Ovary (tissue), 9 donors: ENCODE data around the gene TMPRSS3. TPM values are rescaled to one million over a fixed set of nuclear protein-coding genes. Genes with fewer than 3 reads are reported as not detected.

Experiments used
- DNase-seq, 5 donors: peaks; one replicate each; pipeline ENCODE4 v3.0.0-alpha.2; 2019 to 2020
- H3K27ac ChIP-seq, 2 donors: fragments of 200-600 bp; one replicate each; pipeline versions ENCODE4 v1.5.1 to v1.8.0; 2019 to 2022
- H3K27me3 ChIP-seq: fragments of 200-600 bp; one replicate; pipeline ENCODE4 v1.8.0; 2022
- H3K36me3 ChIP-seq: fragments of 200-600 bp; sonication (generic); one replicate; pipeline ENCODE4 v1.5.1; 2019
- H3K4me1 ChIP-seq: one replicate; pipeline ENCODE4 v1.8.1; 2013; ENCODE audit warnings: mild to moderate bottlenecking, moderate library complexity; ENCODE audit not compliant: insufficient read depth
- H3K4me3 ChIP-seq: fragments of 200-600 bp; sonication (generic); one replicate; pipeline ENCODE4 v1.5.1; 2017
- H3K9me3 ChIP-seq, 2 donors: fragments of 200-600 bp in 1 of 2; sonication (generic) in 1 of 2; one replicate each; pipeline versions ENCODE4 v1.5.1 to v1.8.1; 2013 to 2019; ENCODE audit warnings: mild to moderate bottlenecking in 1 of 2, moderate library complexity in 1 of 2
- CTCF ChIP-seq, 3 donors: fragments of 450-650 bp in 2 of 3; fragments of 200-600 bp in 1 of 3; IDR thresholded peaks; one replicate each; pipeline versions ENCODE4 v1.5.1 to v1.8.0; 2016 to 2022; ENCODE audit warnings: antibody characterized with exemption in 3 of 3, mild to moderate bottlenecking in 1 of 3
- EP300 ChIP-seq: sonication (generic); formaldehyde crosslinking; IDR thresholded peaks from one replicate; pipeline ENCODE4 v1.6.1; 2017; ENCODE audit warnings: antibody characterized with exemption
- POLR2A ChIP-seq: fragments of 450-650 bp; IDR thresholded peaks from one replicate; pipeline ENCODE4 v1.6.1; 2017; ENCODE audit warnings: antibody characterized with exemption, mild to moderate bottlenecking, moderate library complexity
- WGBS, 3 donors: extraction: QIAGEN DNeasy Blood & Tissue Kit in 1 of 3; methylation state at CpG; one replicate each; pipeline versions ENCODE4 v1.1.5 to v1.1.7; 2013 to 2017; 5-methylcytosine and 5-hydroxymethylcytosine counted together
- intact Hi-C, 4 donors: fragments of 100-400 bp; cut with DNase I; formaldehyde crosslinking; loops; one replicate each; pipeline versions ENCODE4 v1.11.0 to v1.15.1; 2022 to 2023
- polyA plus RNA-seq, 2 donors: library from polyadenylated mRNA; stranded (reverse); fragments of 200-250 nt in 1 of 2; fragments of 350-450 nt in 1 of 2; fragmentation: Illumina TruSeq in 1 of 2; extraction: RNeasy Lipid Tissue Mini Kit (QIAGEN cat#74804) in 1 of 2; gene quantifications; one replicate each; pipeline ENCODE4 v1.2.3, GENCODE V29; 2013 to 2014
- total RNA-seq, 7 donors: library from RNA; depleted of rRNA in 2 of 7; stranded (reverse); fragments of >200 nt in 2 of 7; fragmentation: NEBNext Ultra II Directional in 3 of 7; extraction: Animal tissue kit (Norgen Biotek cat#: 25700) in 3 of 7; gene quantifications; one replicate each; pipeline versions ENCODE4 v1.1.0 to v1.2.4, GENCODE V29; 2016 to 2023
- donor health status: DM: no; HTN: no; CAD: no; lungs with moderate emphysema.
- donor health status: DM: no; HTN: no; CAD: no.
- donor health status: Bipolar disorder and iron deficiency.
- donor health status: DM: yes; HTN: yes; CAD: no.
- donor health status: DM: no; HTN: no; CAD: no.
- donor health status: DM: yes; HTN: yes; CAD: no.

Gene TMPRSS3
- total and polyA plus RNA-seq, 9 donors = 0.07 to 28.6 (median 1.4) TPM; not detected in 2

GRCh38 chr21:42418886-42419285, 23.0 kb upstream of the TMPRSS3 start:
- 34 to 38% (median 37%) methylated on average over 4 of the region's 4 CpGs for WGBS, 3 donors
- no peak overlapping the region for H3K27ac ChIP-seq
- peaks cover 9% of the 10 kb centered on the region for H3K4me1 ChIP-seq
- H3K36me3 ChIP-seq = no peaks in the 10 kb centered on the region
- no peaks in the 10 kb centered on the region for H3K9me3 ChIP-seq
- intact Hi-C loops = no loop called here
- no peaks in the 10 kb centered on the region for H3K27me3 ChIP-seq
- no peak overlapping the region for H3K4me3 ChIP-seq
- TF ChIP-seq CTCF (IDR thresholded peaks at IDR 0.05) (no peak), EP300 (no peak), POLR2A (no peak)
- no peak for DNase-seq

- H3K27ac ChIP-seq = no peak overlapping the region
- WGBS, 3 donors = 88 to 90% (median 89%) methylated on average over 6 of the region's 6 CpGs
- DNase-seq = no peak
- no peaks in the 10 kb centered on the region for H3K27me3 ChIP-seq
- H3K4me1 ChIP-seq = peaks cover 9% of the 10 kb centered on the region
- H3K9me3 ChIP-seq = no peaks in the 10 kb centered on the region
- TF ChIP-seq CTCF (IDR thresholded peaks at IDR 0.05) = no peak
- TF ChIP-seq EP300 = no peak
- no peak for TF ChIP-seq POLR2A
- no peak overlapping the region for H3K4me3 ChIP-seq
- no peaks in the 10 kb centered on the region for H3K36me3 ChIP-seq
- intact Hi-C loops = no loop called here
These were observed 21.7 kb upstream of the TMPRSS3 start for GRCh38 chr21:42417533-42417932.

- H3K36me3 ChIP-seq = no peaks in the 10 kb centered on the region
- peak in 4 of 5 donors; percentile 30 to 59 (median 40) for DNase-seq
- 34 to 47% (median 39%) methylated on average over 26 to 27 of the region's 27 CpGs for WGBS, 3 donors
- TF ChIP-seq POLR2A = no peak
- no peak for TF ChIP-seq CTCF (IDR thresholded peaks at IDR 0.05)
- no peak for TF ChIP-seq EP300
- no peaks in the 10 kb centered on the region for H3K27me3 ChIP-seq
- intact Hi-C loops = no loop called here
- no peak overlapping the region for H3K4me3 ChIP-seq
- H3K27ac ChIP-seq = peak overlapping the region in 1 of 2 donors; percentile 6
- no peaks in the 10 kb centered on the region for H3K9me3 ChIP-seq
- peaks cover 9% of the 10 kb centered on the region for H3K4me1 ChIP-seq
These were observed 19.3 kb upstream of the TMPRSS3 start for GRCh38 chr21:42414928-42415769.

GRCh38 chr21:42414553-42414927, 18.7 kb upstream of the TMPRSS3 start:
- Histone ChIP-seq H3K27ac (no peak overlapping the region), H3K4me3 (no peak overlapping the region), H3K27me3 (no peaks in the 10 kb centered on the region), H3K36me3 (no peaks in the 10 kb centered on the region), H3K4me1 (peaks cover 9% of the 10 kb centered on the region), H3K9me3 (no peaks in the 10 kb centered on the region)
- TF ChIP-seq EP300 (no peak), CTCF (IDR thresholded peaks at IDR 0.05) (no peak), POLR2A (no peak)
- no peak for DNase-seq
- WGBS, 3 donors = 92 to 97% (median 96%) methylated on average over 8 of the region's 8 CpGs
- intact Hi-C loops = no loop called here
